Panc1 (cell line): Measurements from ENCODE around the gene NLRP12.

ENCODE experiments used
- POLR2AphosphoS5 ChIP-seq: IDR thresholded peaks from 2 replicates; pipeline ENCODE4 v1.6.1; 2012; ENCODE audit warnings: mild to moderate bottlenecking, low read depth, low read length, moderate library complexity
- SIN3A ChIP-seq: IDR thresholded peaks from 2 replicates; pipeline ENCODE4 v1.6.1; 2012; ENCODE audit warnings: low read depth, mild to moderate bottlenecking, low read length, moderate library complexity, borderline replicate concordance; ENCODE audit not compliant: insufficient read depth
- TF ChIP-seq, protein P1 (sequence below): fragments of 450-650 bp; IDR thresholded peaks from 2 replicates; pipeline ENCODE4 v1.5.1; 2017; ENCODE audit warnings: mild to moderate bottlenecking
- TF ChIP-seq, protein P2 (sequence below), 2 experiments: IDR thresholded peaks; 2 replicates each; pipeline ENCODE4 v1.6.1; 2011 to 2012; ENCODE audit warnings: low read depth in 2 of 2, control low read depth in 1 of 2, low read length in 1 of 2, mild to moderate bottlenecking in 1 of 2, moderate library complexity in 1 of 2; ENCODE audit not compliant: insufficient read depth in 1 of 2

DNA sequence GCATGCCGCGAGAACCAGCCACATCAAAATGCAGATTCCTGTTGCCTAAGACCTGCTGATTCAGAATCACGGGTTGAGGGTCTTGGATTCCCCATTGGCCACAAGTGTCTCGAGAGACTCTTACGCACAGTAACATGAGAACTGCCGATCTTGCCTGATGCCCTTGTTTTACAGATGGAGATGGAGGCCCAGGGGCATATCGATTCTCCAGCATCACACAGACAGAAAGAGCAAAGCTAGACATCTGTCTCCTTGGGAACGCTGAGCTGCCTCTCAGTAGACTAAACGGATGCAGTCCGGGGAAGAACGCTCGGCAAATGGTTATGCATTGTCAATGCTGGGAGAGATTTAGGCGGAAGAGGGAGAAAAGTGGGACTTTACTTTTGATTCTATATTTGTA lies 5.4 kb downstream of the NLRP12 start:
- TF ChIP-seq, protein P1, sequence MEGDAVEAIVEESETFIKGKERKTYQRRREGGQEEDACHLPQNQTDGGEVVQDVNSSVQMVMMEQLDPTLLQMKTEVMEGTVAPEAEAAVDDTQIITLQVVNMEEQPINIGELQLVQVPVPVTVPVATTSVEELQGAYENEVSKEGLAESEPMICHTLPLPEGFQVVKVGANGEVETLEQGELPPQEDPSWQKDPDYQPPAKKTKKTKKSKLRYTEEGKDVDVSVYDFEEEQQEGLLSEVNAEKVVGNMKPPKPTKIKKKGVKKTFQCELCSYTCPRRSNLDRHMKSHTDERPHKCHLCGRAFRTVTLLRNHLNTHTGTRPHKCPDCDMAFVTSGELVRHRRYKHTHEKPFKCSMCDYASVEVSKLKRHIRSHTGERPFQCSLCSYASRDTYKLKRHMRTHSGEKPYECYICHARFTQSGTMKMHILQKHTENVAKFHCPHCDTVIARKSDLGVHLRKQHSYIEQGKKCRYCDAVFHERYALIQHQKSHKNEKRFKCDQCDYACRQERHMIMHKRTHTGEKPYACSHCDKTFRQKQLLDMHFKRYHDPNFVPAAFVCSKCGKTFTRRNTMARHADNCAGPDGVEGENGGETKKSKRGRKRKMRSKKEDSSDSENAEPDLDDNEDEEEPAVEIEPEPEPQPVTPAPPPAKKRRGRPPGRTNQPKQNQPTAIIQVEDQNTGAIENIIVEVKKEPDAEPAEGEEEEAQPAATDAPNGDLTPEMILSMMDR = no peak
- TF ChIP-seq POLR2AphosphoS5 = no peak
- TF ChIP-seq SIN3A = no peak
- TF ChIP-seq, protein P2, sequence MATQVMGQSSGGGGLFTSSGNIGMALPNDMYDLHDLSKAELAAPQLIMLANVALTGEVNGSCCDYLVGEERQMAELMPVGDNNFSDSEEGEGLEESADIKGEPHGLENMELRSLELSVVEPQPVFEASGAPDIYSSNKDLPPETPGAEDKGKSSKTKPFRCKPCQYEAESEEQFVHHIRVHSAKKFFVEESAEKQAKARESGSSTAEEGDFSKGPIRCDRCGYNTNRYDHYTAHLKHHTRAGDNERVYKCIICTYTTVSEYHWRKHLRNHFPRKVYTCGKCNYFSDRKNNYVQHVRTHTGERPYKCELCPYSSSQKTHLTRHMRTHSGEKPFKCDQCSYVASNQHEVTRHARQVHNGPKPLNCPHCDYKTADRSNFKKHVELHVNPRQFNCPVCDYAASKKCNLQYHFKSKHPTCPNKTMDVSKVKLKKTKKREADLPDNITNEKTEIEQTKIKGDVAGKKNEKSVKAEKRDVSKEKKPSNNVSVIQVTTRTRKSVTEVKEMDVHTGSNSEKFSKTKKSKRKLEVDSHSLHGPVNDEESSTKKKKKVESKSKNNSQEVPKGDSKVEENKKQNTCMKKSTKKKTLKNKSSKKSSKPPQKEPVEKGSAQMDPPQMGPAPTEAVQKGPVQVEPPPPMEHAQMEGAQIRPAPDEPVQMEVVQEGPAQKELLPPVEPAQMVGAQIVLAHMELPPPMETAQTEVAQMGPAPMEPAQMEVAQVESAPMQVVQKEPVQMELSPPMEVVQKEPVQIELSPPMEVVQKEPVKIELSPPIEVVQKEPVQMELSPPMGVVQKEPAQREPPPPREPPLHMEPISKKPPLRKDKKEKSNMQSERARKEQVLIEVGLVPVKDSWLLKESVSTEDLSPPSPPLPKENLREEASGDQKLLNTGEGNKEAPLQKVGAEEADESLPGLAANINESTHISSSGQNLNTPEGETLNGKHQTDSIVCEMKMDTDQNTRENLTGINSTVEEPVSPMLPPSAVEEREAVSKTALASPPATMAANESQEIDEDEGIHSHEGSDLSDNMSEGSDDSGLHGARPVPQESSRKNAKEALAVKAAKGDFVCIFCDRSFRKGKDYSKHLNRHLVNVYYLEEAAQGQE (IDR thresholded peaks at IDR 0.05; ENCODE audit: insufficient read depth in 1 of 2, low read depth in 2 of 2, low read length in 1 of 2) = no peak
